Measurements from ENCODE around the gene MICU1.

DNA sequence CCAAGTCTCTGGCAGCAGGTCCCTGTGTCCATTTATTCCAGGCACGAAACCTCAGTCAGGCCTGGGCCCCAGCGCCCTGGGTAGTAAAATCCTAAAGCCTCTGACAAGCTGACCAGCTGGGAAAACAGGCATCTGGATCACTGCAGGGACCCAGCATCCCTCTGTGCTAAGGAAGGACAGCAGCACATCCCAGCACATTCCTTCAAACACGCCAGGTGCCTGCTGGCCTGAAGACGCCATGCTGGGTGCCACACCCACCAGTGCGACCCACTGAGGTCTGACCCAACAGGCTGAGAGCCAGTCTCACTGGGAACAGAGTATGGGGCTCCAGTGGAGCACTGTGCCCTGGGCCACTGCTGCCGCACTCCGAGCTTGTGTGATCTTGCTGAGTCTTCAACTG is 277.6 kb downstream of the MICU1 start:
- TF ChIP-seq FOXK2 (IDR thresholded peaks at IDR 0.05) (no peak), ZNF274 (IDR thresholded peaks at IDR 0.05; ENCODE audit: insufficient read depth, insufficient read length) (no peak), FOS (IDR thresholded peaks at IDR 0.05; ENCODE audit: borderline replicate concordance, extremely low read depth, insufficient read length) (no peak), POLR2AphosphoS5 (IDR thresholded peaks at IDR 0.05; ENCODE audit: low read length) (no peak), BACH1 (IDR thresholded peaks at IDR 0.05; ENCODE audit: borderline replicate concordance) (no peak), POLR2A (IDR thresholded peaks at IDR 0.05; ENCODE audit: low read depth, low read length) (no peak), SUZ12 (IDR thresholded peaks at IDR 0.05; ENCODE audit: unreplicated experiment) (no peak)
- TF ChIP-seq, protein P1, sequence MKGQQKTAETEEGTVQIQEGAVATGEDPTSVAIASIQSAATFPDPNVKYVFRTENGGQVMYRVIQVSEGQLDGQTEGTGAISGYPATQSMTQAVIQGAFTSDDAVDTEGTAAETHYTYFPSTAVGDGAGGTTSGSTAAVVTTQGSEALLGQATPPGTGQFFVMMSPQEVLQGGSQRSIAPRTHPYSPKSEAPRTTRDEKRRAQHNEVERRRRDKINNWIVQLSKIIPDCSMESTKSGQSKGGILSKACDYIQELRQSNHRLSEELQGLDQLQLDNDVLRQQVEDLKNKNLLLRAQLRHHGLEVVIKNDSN (IDR thresholded peaks at IDR 0.05; ENCODE audit: borderline replicate concordance, extremely low read length, insufficient read depth, low read depth, low read length), result no peak
- TF ChIP-seq, protein P2, sequence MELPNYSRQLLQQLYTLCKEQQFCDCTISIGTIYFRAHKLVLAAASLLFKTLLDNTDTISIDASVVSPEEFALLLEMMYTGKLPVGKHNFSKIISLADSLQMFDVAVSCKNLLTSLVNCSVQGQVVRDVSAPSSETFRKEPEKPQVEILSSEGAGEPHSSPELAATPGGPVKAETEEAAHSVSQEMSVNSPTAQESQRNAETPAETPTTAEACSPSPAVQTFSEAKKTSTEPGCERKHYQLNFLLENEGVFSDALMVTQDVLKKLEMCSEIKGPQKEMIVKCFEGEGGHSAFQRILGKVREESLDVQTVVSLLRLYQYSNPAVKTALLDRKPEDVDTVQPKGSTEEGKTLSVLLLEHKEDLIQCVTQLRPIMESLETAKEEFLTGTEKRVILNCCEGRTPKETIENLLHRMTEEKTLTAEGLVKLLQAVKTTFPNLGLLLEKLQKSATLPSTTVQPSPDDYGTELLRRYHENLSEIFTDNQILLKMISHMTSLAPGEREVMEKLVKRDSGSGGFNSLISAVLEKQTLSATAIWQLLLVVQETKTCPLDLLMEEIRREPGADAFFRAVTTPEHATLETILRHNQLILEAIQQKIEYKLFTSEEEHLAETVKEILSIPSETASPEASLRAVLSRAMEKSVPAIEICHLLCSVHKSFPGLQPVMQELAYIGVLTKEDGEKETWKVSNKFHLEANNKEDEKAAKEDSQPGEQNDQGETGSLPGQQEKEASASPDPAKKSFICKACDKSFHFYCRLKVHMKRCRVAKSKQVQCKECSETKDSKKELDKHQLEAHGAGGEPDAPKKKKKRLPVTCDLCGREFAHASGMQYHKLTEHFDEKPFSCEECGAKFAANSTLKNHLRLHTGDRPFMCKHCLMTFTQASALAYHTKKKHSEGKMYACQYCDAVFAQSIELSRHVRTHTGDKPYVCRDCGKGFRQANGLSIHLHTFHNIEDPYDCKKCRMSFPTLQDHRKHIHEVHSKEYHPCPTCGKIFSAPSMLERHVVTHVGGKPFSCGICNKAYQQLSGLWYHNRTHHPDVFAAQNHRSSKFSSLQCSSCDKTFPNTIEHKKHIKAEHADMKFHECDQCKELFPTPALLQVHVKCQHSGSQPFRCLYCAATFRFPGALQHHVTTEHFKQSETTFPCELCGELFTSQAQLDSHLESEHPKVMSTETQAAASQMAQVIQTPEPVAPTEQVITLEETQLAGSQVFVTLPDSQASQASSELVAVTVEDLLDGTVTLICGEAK (IDR thresholded peaks at IDR 0.05; ENCODE audit: borderline replicate concordance), result no peak
- TF ChIP-seq, protein P3, sequence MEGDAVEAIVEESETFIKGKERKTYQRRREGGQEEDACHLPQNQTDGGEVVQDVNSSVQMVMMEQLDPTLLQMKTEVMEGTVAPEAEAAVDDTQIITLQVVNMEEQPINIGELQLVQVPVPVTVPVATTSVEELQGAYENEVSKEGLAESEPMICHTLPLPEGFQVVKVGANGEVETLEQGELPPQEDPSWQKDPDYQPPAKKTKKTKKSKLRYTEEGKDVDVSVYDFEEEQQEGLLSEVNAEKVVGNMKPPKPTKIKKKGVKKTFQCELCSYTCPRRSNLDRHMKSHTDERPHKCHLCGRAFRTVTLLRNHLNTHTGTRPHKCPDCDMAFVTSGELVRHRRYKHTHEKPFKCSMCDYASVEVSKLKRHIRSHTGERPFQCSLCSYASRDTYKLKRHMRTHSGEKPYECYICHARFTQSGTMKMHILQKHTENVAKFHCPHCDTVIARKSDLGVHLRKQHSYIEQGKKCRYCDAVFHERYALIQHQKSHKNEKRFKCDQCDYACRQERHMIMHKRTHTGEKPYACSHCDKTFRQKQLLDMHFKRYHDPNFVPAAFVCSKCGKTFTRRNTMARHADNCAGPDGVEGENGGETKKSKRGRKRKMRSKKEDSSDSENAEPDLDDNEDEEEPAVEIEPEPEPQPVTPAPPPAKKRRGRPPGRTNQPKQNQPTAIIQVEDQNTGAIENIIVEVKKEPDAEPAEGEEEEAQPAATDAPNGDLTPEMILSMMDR (IDR thresholded peaks at IDR 0.05 in 2 of 3, conservative IDR thresholded peaks at IDR 0.05 in 1 of 3; ENCODE audit: control insufficient read depth in 2 of 3, extremely low read depth in 1 of 3, insufficient read depth in 1 of 3, low read depth in 3 of 3, low read length in 3 of 3), result no peak

Data from GM12878 (cell line).